PC-9 (cell line): ENCODE results near the gene KLRD1.

Experiments used
- EZH2 ChIP-seq: fragments of 200-600 bp; sonication (generic); IDR thresholded peaks from 2 replicates; pipeline ENCODE4 v1.8.0; 2017; ENCODE audit warnings: antibody characterized with exemption, low read depth
- TF ChIP-seq, protein P1 (sequence below): fragments of 200-600 bp; sonication (generic); conservative IDR thresholded peaks from 2 replicates; pipeline ENCODE4 v1.6.1; 2017; ENCODE audit warnings: mixed run types, antibody characterized with exemption, mild to moderate bottlenecking, moderate library complexity

DNA sequence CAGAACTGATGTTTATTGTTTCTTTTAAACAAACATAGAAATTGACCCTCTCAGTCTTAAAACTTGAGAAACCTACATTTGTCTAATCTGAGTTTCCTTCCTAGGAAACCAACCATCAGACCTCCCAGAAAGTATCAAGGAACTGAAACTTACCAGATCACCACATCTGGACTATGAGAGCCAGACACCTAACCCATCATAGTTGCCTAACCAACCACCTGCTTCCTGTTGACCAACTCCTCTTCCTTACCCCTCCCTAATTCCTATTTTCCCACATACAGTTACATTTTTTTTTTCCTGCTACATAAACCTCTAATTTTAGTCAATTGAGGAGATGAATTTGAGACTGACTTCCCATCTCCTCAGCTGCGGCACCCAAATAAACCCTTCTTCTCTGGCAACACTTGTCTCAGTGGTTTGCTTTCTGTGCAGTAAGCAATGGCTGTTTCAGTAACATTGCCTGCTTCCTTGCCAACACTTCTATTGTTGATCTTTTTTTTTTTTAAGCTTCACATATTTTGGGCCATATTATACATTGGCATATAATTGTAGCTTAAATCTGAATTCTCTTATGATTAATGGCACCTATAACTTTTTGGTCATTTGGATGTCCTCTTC is 34.3 kb downstream of the KLRD1 start:
- no peak for TF ChIP-seq EZH2
- TF ChIP-seq, protein P1, sequence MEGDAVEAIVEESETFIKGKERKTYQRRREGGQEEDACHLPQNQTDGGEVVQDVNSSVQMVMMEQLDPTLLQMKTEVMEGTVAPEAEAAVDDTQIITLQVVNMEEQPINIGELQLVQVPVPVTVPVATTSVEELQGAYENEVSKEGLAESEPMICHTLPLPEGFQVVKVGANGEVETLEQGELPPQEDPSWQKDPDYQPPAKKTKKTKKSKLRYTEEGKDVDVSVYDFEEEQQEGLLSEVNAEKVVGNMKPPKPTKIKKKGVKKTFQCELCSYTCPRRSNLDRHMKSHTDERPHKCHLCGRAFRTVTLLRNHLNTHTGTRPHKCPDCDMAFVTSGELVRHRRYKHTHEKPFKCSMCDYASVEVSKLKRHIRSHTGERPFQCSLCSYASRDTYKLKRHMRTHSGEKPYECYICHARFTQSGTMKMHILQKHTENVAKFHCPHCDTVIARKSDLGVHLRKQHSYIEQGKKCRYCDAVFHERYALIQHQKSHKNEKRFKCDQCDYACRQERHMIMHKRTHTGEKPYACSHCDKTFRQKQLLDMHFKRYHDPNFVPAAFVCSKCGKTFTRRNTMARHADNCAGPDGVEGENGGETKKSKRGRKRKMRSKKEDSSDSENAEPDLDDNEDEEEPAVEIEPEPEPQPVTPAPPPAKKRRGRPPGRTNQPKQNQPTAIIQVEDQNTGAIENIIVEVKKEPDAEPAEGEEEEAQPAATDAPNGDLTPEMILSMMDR, result no peak
